Aorta (tissue), 5 donors: ENCODE data around the gene LCN6. TPM values are rescaled to one million over a fixed set of nuclear protein-coding genes. Genes with fewer than 3 reads are reported as not detected.
A peak's percentile ranks its signal among the peaks of the same experiment; 100 is the strongest.
"Not testable (repeated sequence)": the region's sequence is repeated elsewhere in the genome, so short reads cannot be mapped to it uniquely, and the experiment has no call there.

Experiments used
- ATAC-seq: fragments of 200-7000 bp; cut with Tn5 transposase; one replicate; pipeline ENCODE4 v1.9.1; 2022; ENCODE audit warnings: moderate library complexity; ENCODE audit not compliant: low FRiP score
- DNase-seq, 2 donors: peaks; one replicate each; pipeline ENCODE4 v3.0.0-alpha.2; 2020
- H3K27ac ChIP-seq, 2 donors: one replicate each; pipeline ENCODE4 v1.5.1; 2013; ENCODE audit warnings: low read length in 2 of 2, mild to moderate bottlenecking in 2 of 2, moderate library complexity in 2 of 2, control low read depth in 1 of 2, inconsistent platforms in 1 of 2, low read depth in 1 of 2
- H3K27me3 ChIP-seq, 2 donors: one replicate each; pipeline ENCODE4 v1.6.1; 2013; ENCODE audit warnings: control low read depth in 1 of 2, low read length in 1 of 2, mild to moderate bottlenecking in 1 of 2, moderate library complexity in 1 of 2; ENCODE audit not compliant: insufficient read depth in 2 of 2, control insufficient read depth in 1 of 2
- H3K36me3 ChIP-seq, 2 donors: one replicate each; pipeline ENCODE4 v1.6.1; 2013; ENCODE audit warnings: control low read depth in 1 of 2, low read length in 1 of 2, mild to moderate bottlenecking in 1 of 2; ENCODE audit not compliant: insufficient read depth in 2 of 2, control insufficient read depth in 1 of 2
- H3K4me1 ChIP-seq, 2 donors: one replicate each; pipeline ENCODE4 v1.6.1; 2013; ENCODE audit warnings: low read length in 2 of 2, control low read depth in 1 of 2, mild to moderate bottlenecking in 1 of 2, moderate library complexity in 1 of 2; ENCODE audit not compliant: insufficient read depth in 2 of 2, control insufficient read depth in 1 of 2
- H3K4me3 ChIP-seq, 2 donors: one replicate each; pipeline ENCODE4 v1.5.1; 2013; ENCODE audit warnings: low read length in 2 of 2, control low read depth in 1 of 2, mild to moderate bottlenecking in 1 of 2
- H3K9me3 ChIP-seq: one replicate; pipeline ENCODE4 v1.6.1; 2013; ENCODE audit warnings: mild to moderate bottlenecking, low read length; ENCODE audit not compliant: control insufficient read depth
- WGBS, 2 donors: extraction: QIAGEN DNeasy Blood & Tissue Kit; methylation state at CpG; one replicate each; pipeline ENCODE4 v1.1.7; 2013; 5-methylcytosine and 5-hydroxymethylcytosine counted together
- intact Hi-C, 2 donors: fragments of 100-400 bp; cut with DNase I; formaldehyde crosslinking; loops; one replicate each; pipeline versions ENCODE4 v1.14.2 to v1.15.0; 2022
- polyA plus RNA-seq, 2 donors: library from polyadenylated mRNA; stranded (reverse); fragments of 200-250 nt; gene quantifications; one replicate each; pipeline ENCODE4 v1.2.3, GENCODE V29; 2013
- total RNA-seq, 2 donors: library from RNA; stranded (reverse); fragmentation: NEBNext Ultra II Directional; extraction: Animal tissue kit (Norgen Biotek cat#: 25700); gene quantifications; one replicate each; pipeline ENCODE4 v1.2.1, GENCODE V29; 2021
- donor health status: healthy with polysubstance abuse.
- donor health status: Bipolar disorder and iron deficiency.
- donor health status: DM: no; HTN: no; CAD: no.
- donor health status: DM: no; HTN: no; CAD: no.
- donor health status: DM: yes; HTN: yes; CAD: no.

LCN6 gene
- total and polyA plus RNA-seq, 4 donors, result 2.5 to 24.2 (median 17.4) TPM; not detected in 1

- DNase-seq (no peak), ATAC-seq (no peak)
- no peaks in the 10 kb centered on the region for H3K27me3 ChIP-seq
- no peaks in the 10 kb centered on the region for H3K36me3 ChIP-seq
- H3K4me1 ChIP-seq, result no peaks in the 10 kb centered on the region
- intact Hi-C loops, result no loop called here
- H3K27ac ChIP-seq, result no peak overlapping the region
- 77 to 79% methylated on average over 8 of the region's 8 CpGs for WGBS, 2 donors
- H3K4me3 ChIP-seq, result no peak overlapping the region
- H3K9me3 ChIP-seq, result no peaks in the 10 kb centered on the region
These were observed 33.4 kb downstream of the LCN6 start for GRCh38 chr9:136714893-136715274.

- H3K27me3 ChIP-seq, result no peaks in the 10 kb centered on the region
- DNase-seq (no peak), ATAC-seq (peak; percentile 58)
- no peaks in the 10 kb centered on the region for H3K36me3 ChIP-seq
- no peaks in the 10 kb centered on the region for H3K9me3 ChIP-seq
- no peak overlapping the region for H3K27ac ChIP-seq
- intact Hi-C loops, result no loop called here
- no peaks in the 10 kb centered on the region for H3K4me1 ChIP-seq
- WGBS, 2 donors, result 80 to 89% methylated on average over 15 to 17 of the region's 17 CpGs
- no peak overlapping the region for H3K4me3 ChIP-seq
These were observed 34.0 kb downstream of the LCN6 start for GRCh38 chr9:136714096-136714892.

- Histone ChIP-seq H3K27ac (no peak overlapping the region), H3K27me3 (no peaks in the 10 kb centered on the region), H3K4me3 (no peak overlapping the region), H3K36me3 (no peaks in the 10 kb centered on the region), H3K4me1 (no peaks in the 10 kb centered on the region), H3K9me3 (no peaks in the 10 kb centered on the region)
- 72 to 73% methylated on average over 8 of the region's 8 CpGs for WGBS, 2 donors
- DNase-seq, result no peak
- intact Hi-C loops, result no loop called here
- peak; percentile 16 for ATAC-seq
These were observed 34.8 kb downstream of the LCN6 start for GRCh38 chr9:136713550-136713949.

DNA sequence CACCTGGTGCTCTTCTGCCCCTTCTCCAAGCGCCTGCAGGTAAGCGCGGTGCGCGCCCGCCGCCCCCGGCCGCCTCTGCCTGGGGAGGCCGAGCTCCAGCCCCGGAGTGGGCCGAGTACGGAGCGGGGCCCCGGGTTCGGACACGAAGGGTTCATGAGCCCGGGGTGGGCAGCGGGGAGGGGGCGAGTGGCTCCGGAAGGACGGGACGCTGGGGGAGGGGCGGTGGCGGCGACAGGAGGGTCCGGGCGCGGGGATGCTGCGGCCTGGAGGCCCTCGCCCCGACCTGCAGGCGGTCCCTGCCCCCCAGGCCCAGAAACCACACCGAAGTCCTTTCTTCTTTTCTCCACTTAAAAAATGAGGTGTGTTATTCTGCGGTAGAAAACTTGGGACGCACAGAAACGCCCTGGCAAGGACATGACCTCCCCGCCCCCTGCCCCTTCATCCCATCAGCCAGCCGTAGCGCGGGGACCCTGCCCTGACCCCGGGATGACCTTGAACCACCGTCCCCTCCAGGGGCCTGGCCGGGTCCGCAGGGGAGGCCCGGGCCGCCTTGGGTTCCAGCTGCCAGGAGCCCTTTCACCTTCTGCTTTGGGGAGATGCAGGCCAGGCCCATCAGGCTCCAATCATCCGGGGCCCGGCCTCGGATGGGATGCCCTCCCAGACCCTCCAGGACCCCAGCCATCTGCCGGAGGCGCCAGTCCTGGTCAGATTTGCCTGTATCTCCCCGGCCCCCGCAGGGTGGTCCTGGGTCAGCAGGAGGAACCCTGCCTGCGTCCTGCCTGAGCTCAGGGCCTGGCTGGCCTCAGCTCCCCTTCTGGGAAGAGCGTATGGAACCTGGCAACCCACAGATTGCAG, 35.4 kb downstream of the LCN6 start:
- intact Hi-C loops, result no loop called here
- Histone ChIP-seq H3K36me3 (no peaks in the 10 kb centered on the region), H3K27ac (no peak overlapping the region), H3K4me1 (no peaks in the 10 kb centered on the region), H3K27me3 (no peaks in the 10 kb centered on the region), H3K9me3 (no peaks in the 10 kb centered on the region), H3K4me3 (no peak overlapping the region)
- ATAC-seq (no peak), DNase-seq (peak in 1 of 2 donors; percentile 79)
- WGBS, 2 donors, result 17 to 22% methylated on average over 48 to 56 of the region's 56 CpGs

GRCh38 chr9:136711751-136712689, 36.3 kb downstream of the LCN6 start, which contains the start of gene DIPK1B:
TSS of gene DIPK1B (plus strand) at chr9:136712572. CDS start at chr9:136712666, 94 bp downstream.
- 2% methylated on average over 69 to 119 of the region's 119 CpGs for WGBS, 2 donors
- ATAC-seq (peak; percentile 3), DNase-seq (no peak)
- no peak within 1 kb of the TSS for H3K27ac ChIP-seq
- no peak within 1 kb of the TSS for H3K4me3 ChIP-seq
- no peaks in the 10 kb centered on the region for H3K36me3 ChIP-seq
- intact Hi-C loops, result no loop called here
- H3K27me3 ChIP-seq, result no peaks in the 10 kb centered on the region
- H3K4me1 ChIP-seq, result no peaks in the 10 kb centered on the region
- no peaks in the 10 kb centered on the region for H3K9me3 ChIP-seq

GRCh38 chr9:136711219-136711648, 37.1 kb downstream of the LCN6 start:
- ATAC-seq, H3K9me3 ChIP-seq, intact Hi-C loops, H3K27me3 ChIP-seq, H3K27ac ChIP-seq, DNase-seq, H3K4me3 ChIP-seq, H3K36me3 ChIP-seq, H3K4me1 ChIP-seq: not testable (repeated sequence)
- WGBS, 2 donors, result 14 to 19% methylated on average over 4 of the region's 4 CpGs

DNA sequence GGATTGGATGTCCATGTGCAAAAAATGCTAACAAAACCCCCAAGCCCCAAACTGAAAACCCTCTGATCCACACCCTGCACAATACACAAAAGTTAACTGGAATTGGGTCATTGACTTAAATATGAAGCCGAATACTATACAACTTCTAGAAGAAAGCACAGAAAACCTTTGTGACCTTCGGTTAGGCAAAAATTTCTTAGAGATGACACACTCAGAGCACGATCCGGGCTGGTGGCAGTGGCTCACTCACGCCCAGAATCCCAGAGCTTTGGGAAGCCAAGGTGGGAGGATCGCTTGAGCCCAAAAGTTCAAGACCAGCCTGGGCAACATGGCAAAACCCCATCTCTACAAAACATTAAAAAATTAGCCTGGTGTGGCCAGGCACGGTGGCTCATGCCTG, 37.8 kb downstream of the LCN6 start:
- no peaks in the 10 kb centered on the region for H3K36me3 ChIP-seq
- H3K27me3 ChIP-seq, result no peaks in the 10 kb centered on the region
- ATAC-seq (no peak), DNase-seq (no peak)
- H3K4me1 ChIP-seq, result no peaks in the 10 kb centered on the region
- H3K27ac ChIP-seq, result no peak overlapping the region
- intact Hi-C loops, result no loop called here
- H3K9me3 ChIP-seq, result no peaks in the 10 kb centered on the region
- 80 to 84% methylated on average over 7 of the region's 7 CpGs for WGBS, 2 donors
- H3K4me3 ChIP-seq, result no peak overlapping the region

GRCh38 chr9:136709454-136710109, 38.7 kb downstream of the LCN6 start:
- Histone ChIP-seq H3K4me1 (no peaks in the 10 kb centered on the region), H3K27me3 (no peaks in the 10 kb centered on the region), H3K27ac (no peak overlapping the region), H3K4me3 (no peak overlapping the region), H3K9me3 (no peaks in the 10 kb centered on the region), H3K36me3 (no peaks in the 10 kb centered on the region)
- WGBS, 2 donors, result 91 to 93% methylated on average over 24 of the region's 24 CpGs
- ATAC-seq (no peak), DNase-seq (no peak)
- intact Hi-C loops, result no loop called here
